MM.1S (cell line): ENCODE measurements around the gene IL2RA.
"Not testable (repeated sequence)": the region's sequence is repeated elsewhere in the genome, so short reads cannot be mapped to it uniquely, and the experiment has no call there.

Experiments used
- DNase-seq: peaks from one replicate; pipeline ENCODE4 v3.0.0-alpha.2; 2015
- H2AFZ ChIP-seq: fragments of 300-600 bp; sonication (generic); 2 replicates; pipeline ENCODE4 v1.6.0; 2016; ENCODE audit warnings: antibody characterized with exemption, low read length
- H3F3A ChIP-seq: fragments of 300-600 bp; sonication (generic); 2 replicates; pipeline ENCODE4 v1.6.1; 2016; ENCODE audit warnings: mild to moderate bottlenecking, antibody characterized with exemption, low read length, moderate library complexity, mixed read lengths; ENCODE audit not compliant: insufficient read depth
- H3K27ac ChIP-seq: fragments of 300-600 bp; sonication (generic); 2 replicates; pipeline ENCODE4 v1.5.1; 2016; ENCODE audit warnings: mild to moderate bottlenecking, low read length
- H3K27me3 ChIP-seq: fragments of 300-600 bp; sonication (generic); replicated peaks from 2 replicates; pipeline ENCODE4 v1.6.0; 2016; ENCODE audit warnings: low read length; ENCODE audit not compliant: insufficient read depth
- H3K36me3 ChIP-seq: fragments of 300-600 bp; sonication (generic); replicated peaks from 2 replicates; pipeline ENCODE4 v1.6.1; 2016; ENCODE audit warnings: mild to moderate bottlenecking, low read length, mixed read lengths; ENCODE audit not compliant: insufficient read depth
- H3K4me1 ChIP-seq: fragments of 300-600 bp; sonication (generic); 2 replicates; pipeline ENCODE4 v1.6.1; 2016; ENCODE audit warnings: low read length, mixed read lengths
- H3K4me2 ChIP-seq: fragments of 300-600 bp; sonication (generic); 2 replicates; pipeline ENCODE4 v1.6.0; 2016; ENCODE audit warnings: low read depth, low read length
- H3K4me3 ChIP-seq: fragments of 300-600 bp; sonication (generic); 2 replicates; pipeline ENCODE4 v1.5.1; 2016; ENCODE audit warnings: low read length, mixed read lengths
- H3K79me2 ChIP-seq: fragments of 300-600 bp; sonication (generic); 2 replicates; pipeline ENCODE4 v1.6.1; 2016; ENCODE audit warnings: mixed run types, low read length, mixed read lengths
- H3K9ac ChIP-seq: fragments of 300-600 bp; sonication (generic); 2 replicates; pipeline ENCODE4 v1.6.1; 2016; ENCODE audit warnings: low read length, mixed read lengths
- H3K9me2 ChIP-seq: fragments of 300-600 bp; sonication (generic); replicated peaks from 2 replicates; pipeline ENCODE4 v1.6.1; 2016; ENCODE audit warnings: mild to moderate bottlenecking, low read length, mixed read lengths; ENCODE audit not compliant: insufficient read depth
- H3K9me3 ChIP-seq: fragments of 300-600 bp; sonication (generic); replicated peaks from 2 replicates; pipeline ENCODE4 v1.6.1; 2016; ENCODE audit warnings: mild to moderate bottlenecking, low read length, mixed read lengths; ENCODE audit not compliant: insufficient read depth
- H4K20me1 ChIP-seq: fragments of 300-600 bp; sonication (generic); 2 replicates; pipeline ENCODE4 v1.6.1; 2016; ENCODE audit warnings: mild to moderate bottlenecking, low read length, moderate library complexity, mixed read lengths; ENCODE audit not compliant: insufficient read depth
- EZH2 ChIP-seq: fragments of 300-600 bp; sonication (generic); optimal IDR thresholded peaks from 2 replicates; pipeline ENCODE3; 2017; ENCODE audit warnings: low read depth, mild to moderate bottlenecking, antibody characterized with exemption, low read length, mixed read lengths
- EZH2phosphoT487 ChIP-seq: fragments of 300-600 bp; sonication (generic); IDR thresholded peaks from 2 replicates; pipeline ENCODE4 v1.6.1; 2018; ENCODE audit warnings: antibody characterized with exemption, low read length
- TF ChIP-seq, protein P1 (sequence below): fragments of 300-600 bp; sonication (generic); IDR thresholded peaks from 2 replicates; pipeline ENCODE4 v1.5.1; 2016; ENCODE audit warnings: antibody characterized with exemption, low read length, mixed read lengths

The IL2RA gene

DNA sequence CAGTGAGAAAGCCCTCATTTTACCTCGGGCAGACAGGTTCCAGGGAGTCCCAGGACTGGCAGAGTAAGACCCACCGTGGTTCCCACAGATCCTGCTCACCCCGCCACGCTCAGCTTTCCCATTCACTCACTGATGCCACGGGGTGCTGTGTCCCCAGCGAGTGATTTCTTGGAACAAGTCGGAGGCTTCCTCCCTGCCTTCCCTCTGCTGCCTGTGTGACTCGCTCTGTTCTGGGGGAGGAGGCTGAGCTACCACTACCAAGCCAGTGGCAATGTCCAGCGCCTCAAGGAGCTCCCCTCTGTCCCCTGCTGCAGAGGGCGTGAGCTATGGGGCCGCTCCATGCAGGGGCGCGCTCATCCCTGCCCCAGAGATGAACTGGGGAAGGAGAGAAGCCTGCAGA, 97.4 kb downstream of the IL2RA start:
- H3K27ac ChIP-seq = no peak overlapping the region
- no peaks in the 10 kb centered on the region for H4K20me1 ChIP-seq
- H3K4me2 ChIP-seq = no peak overlapping the region
- no peaks in the 10 kb centered on the region for H3K9me3 ChIP-seq
- H3F3A ChIP-seq = no peaks in the 10 kb centered on the region
- TF ChIP-seq EZH2 (no peak), EZH2phosphoT487 (no peak)
- TF ChIP-seq, protein P1, sequence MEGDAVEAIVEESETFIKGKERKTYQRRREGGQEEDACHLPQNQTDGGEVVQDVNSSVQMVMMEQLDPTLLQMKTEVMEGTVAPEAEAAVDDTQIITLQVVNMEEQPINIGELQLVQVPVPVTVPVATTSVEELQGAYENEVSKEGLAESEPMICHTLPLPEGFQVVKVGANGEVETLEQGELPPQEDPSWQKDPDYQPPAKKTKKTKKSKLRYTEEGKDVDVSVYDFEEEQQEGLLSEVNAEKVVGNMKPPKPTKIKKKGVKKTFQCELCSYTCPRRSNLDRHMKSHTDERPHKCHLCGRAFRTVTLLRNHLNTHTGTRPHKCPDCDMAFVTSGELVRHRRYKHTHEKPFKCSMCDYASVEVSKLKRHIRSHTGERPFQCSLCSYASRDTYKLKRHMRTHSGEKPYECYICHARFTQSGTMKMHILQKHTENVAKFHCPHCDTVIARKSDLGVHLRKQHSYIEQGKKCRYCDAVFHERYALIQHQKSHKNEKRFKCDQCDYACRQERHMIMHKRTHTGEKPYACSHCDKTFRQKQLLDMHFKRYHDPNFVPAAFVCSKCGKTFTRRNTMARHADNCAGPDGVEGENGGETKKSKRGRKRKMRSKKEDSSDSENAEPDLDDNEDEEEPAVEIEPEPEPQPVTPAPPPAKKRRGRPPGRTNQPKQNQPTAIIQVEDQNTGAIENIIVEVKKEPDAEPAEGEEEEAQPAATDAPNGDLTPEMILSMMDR = no peak
- no peak overlapping the region for H3K4me3 ChIP-seq
- H3K4me1 ChIP-seq = no peaks in the 10 kb centered on the region
- peaks cover 18% of the 10 kb centered on the region for H3K79me2 ChIP-seq
- no peaks in the 10 kb centered on the region for H3K27me3 ChIP-seq
- H3K9me2 ChIP-seq = no peaks in the 10 kb centered on the region
- H2AFZ ChIP-seq = no peak overlapping the region
- DNase-seq = no peak
- H3K36me3 ChIP-seq = no peaks in the 10 kb centered on the region
- H3K9ac ChIP-seq = no peak overlapping the region

DNA sequence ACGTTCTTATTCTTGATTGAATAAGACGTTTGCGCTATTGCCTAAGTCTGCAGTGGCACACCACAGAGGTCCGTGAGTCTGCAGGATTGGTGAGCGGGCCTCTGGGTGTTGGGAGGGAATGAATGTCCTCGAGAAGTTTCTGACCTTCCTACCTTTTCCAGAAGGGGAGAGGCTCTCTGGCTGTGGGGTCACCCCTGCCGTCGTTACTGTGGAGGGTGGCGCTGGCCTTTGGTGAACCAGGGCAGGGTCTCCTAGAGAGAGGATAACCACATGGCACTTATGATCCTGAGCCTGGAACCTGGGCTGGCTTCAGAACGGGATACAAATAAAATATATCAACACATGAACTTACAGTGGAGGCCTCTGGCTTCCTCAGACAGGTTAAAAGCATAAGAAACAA, 98.6 kb downstream of the IL2RA start:
- H3K9me2 ChIP-seq = no peaks in the 10 kb centered on the region
- 0 out of 2 replicates have a peak, but pooled peaks cover 5% of the 10 kb centered on the region for H3K36me3 ChIP-seq
- H3K9me3 ChIP-seq = no peaks in the 10 kb centered on the region
- no peaks in the 10 kb centered on the region for H3K4me1 ChIP-seq
- no peak overlapping the region for H2AFZ ChIP-seq
- no peak overlapping the region for H3K4me2 ChIP-seq
- H3K79me2 ChIP-seq = peaks cover 8% of the 10 kb centered on the region
- no peaks in the 10 kb centered on the region for H4K20me1 ChIP-seq
- no peak overlapping the region for H3K9ac ChIP-seq
- TF ChIP-seq, protein P1 = no peak
- no peak for TF ChIP-seq EZH2phosphoT487
- no peak for TF ChIP-seq EZH2
- no peak overlapping the region for H3K4me3 ChIP-seq
- no peaks in the 10 kb centered on the region for H3K27me3 ChIP-seq
- H3F3A ChIP-seq = no peaks in the 10 kb centered on the region
- H3K27ac ChIP-seq = no peak overlapping the region
- DNase-seq = no peak

DNA sequence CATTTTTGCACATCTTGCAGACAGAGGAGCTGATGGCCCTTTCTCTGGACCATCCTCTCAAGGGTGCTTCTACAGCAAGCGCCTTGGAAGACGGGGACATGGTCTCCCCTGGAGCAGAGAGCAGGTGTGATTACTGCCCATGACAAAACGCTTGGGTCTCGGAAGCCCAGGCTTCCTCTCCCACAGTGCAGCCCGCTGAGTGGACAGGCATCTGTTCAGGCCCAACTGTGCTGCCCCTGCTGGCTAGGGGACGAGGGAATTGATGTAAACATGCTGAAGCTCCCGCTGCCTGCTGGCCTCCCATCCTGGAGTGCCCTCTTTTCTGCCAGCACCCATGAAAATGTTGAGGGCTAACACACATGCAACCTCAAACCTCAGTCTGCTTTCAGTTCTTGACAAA, 99.1 kb downstream of the IL2RA start:
- H4K20me1 ChIP-seq = no peaks in the 10 kb centered on the region
- H3K79me2 ChIP-seq = peaks cover 4% of the 10 kb centered on the region
- H3K4me2 ChIP-seq = no peak overlapping the region
- H3K36me3 ChIP-seq = 0 out of 2 replicates have a peak, but pooled peaks cover 5% of the 10 kb centered on the region
- H3K9ac ChIP-seq = no peak overlapping the region
- DNase-seq = no peak
- no peak overlapping the region for H2AFZ ChIP-seq
- no peaks in the 10 kb centered on the region for H3K27me3 ChIP-seq
- no peaks in the 10 kb centered on the region for H3K9me3 ChIP-seq
- H3K4me3 ChIP-seq = no peak overlapping the region
- no peaks in the 10 kb centered on the region for H3F3A ChIP-seq
- no peaks in the 10 kb centered on the region for H3K9me2 ChIP-seq
- H3K4me1 ChIP-seq = no peaks in the 10 kb centered on the region
- TF ChIP-seq EZH2phosphoT487 = no peak
- no peak overlapping the region for H3K27ac ChIP-seq

DNA sequence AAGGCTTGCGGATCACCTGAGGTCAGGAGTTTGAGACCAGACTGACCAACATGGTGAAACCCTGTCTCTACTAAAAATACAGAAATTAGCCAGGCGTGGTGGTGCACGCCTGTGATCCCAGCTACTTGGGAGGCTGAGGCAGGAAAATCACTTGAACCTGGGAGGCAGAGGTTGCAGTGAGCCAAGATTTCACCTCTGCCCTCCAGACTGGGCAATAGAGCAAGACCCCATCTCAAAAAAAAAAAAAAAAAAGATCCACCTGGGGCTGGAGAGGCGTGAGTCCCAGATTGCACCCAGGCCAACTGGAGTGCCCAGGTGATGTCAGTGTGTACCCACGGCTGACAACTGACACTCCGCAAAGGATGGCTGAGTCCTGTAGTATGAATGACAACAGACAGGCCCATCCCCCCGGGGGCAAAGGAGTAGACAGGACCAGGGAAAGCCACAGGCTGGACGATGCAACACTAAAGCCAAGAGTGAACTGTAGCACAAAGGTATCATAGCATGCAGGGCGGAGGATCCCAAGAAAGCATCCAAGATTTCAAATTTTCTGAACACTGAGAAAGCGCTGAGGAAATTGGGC, 99.7 kb downstream of the IL2RA start:
- H2AFZ ChIP-seq, H3K9me2 ChIP-seq, H3K79me2 ChIP-seq, H3K4me1 ChIP-seq, H4K20me1 ChIP-seq, H3F3A ChIP-seq, H3K27ac ChIP-seq, H3K4me3 ChIP-seq, DNase-seq, H3K4me2 ChIP-seq, H3K9me3 ChIP-seq, H3K36me3 ChIP-seq, H3K9ac ChIP-seq, H3K27me3 ChIP-seq: not testable (repeated sequence)
